SH-SY5Y (cell line): Measurements from ENCODE around the gene TMEM267.

Experiments
- GATA2 ChIP-seq: IDR thresholded peaks from 2 replicates; pipeline ENCODE4 v1.6.1; 2011; ENCODE audit warnings: mild to moderate bottlenecking, low read depth, low read length
- GATA3 ChIP-seq: IDR thresholded peaks from 2 replicates; pipeline ENCODE4 v1.6.1; 2011; ENCODE audit warnings: low read depth, mild to moderate bottlenecking, low read length, moderate library complexity

DNA sequence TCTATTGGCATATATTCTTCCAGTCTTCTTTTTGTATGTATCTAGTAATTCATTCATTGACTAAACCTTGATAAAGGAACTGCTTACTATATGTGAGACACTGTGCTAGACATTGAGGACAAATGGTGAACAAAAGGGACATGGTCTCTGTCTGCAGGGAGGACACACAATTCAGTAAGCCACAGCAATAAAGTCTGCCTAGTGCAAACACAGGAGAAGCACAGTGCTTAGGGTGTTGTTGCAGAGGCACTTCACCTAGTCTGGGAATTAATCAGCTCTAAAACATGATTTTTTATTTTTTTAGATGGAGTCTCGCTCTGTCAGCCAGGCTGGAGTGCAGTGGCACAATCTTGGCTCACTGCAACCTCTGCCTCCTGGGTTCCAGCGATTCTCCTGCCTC is 65.1 kb downstream of the TMEM267 start:
- TF ChIP-seq GATA3 (no peak), GATA2 (no peak)
